HUES48 (cell line): ENCODE measurements around the gene ZNF441.

Experiments
- H3K27ac ChIP-seq: one replicate; pipeline ENCODE4 v1.7.0; 2013; ENCODE audit warnings: low read depth, low read length, inconsistent platforms
- H3K27me3 ChIP-seq: 2 replicates; pipeline ENCODE4 v1.6.1; 2013; ENCODE audit warnings: mild to moderate bottlenecking, low read length; ENCODE audit not compliant: control insufficient read depth, insufficient read depth
- H3K36me3 ChIP-seq: 2 replicates; pipeline ENCODE4 v1.6.1; 2013; ENCODE audit warnings: low read length; ENCODE audit not compliant: control insufficient read depth, insufficient read depth
- H3K4me1 ChIP-seq: 2 replicates; pipeline ENCODE4 v1.6.1; 2013; ENCODE audit warnings: mild to moderate bottlenecking, low read length; ENCODE audit not compliant: control insufficient read depth, insufficient read depth
- H3K4me3 ChIP-seq: 2 replicates; pipeline ENCODE4 v1.5.1; 2013; ENCODE audit warnings: mild to moderate bottlenecking, low read depth, low read length
- H3K9ac ChIP-seq: 2 replicates; pipeline ENCODE4 v1.6.1; 2013; ENCODE audit warnings: mild to moderate bottlenecking, low read depth, low read length, moderate library complexity
- H3K9me3 ChIP-seq: 2 replicates; pipeline ENCODE4 v1.6.1; 2013; ENCODE audit warnings: low read length; ENCODE audit not compliant: control insufficient read depth, insufficient read depth

Gene ZNF441

DNA sequence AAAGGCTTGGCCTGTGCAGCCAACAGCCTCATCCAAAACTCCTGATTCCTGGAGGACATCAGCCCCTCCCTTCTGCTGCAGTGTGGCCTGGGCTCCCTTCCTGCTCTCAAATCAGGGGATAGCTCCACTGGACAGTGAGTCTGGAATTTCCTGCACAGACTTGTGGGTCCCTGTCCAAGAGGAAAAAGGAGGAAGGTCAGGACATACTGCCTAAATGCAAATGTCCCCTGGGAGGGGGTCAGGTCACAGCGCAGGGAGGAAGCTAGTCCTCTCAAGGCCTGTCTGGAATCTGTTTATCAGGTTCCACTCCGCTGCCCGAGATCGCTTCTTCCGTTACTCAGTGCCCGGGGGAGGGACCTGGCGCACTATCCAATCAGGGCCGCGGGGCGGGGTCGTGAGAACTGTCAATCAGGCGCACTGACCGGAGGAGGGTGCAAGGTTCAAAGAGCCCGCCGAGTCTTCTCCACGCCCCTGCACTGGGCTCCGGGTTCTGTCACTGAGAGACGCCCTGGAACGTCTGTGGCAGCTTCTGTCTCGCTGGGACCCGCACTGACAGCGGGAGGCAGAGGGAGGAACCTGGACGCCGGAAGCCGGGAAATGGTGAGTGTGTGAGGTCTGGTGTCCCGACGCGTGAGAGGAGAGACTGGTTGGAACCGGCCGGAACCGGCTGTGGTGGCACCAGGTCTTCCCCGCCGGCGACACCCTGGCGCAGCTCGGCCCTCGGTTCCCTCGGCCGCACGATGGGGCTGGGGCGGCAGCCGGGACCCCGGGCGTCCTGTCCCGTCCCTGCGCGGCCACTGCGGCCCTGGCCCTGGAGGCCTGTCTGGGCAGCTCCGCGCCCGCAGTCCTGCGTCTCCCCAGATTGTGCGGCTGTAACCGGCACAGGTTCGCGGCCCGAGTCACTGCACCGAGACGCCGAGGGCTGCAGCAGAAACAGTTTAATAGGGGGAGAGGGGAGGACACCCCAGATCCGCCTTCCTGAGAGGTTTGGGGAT, at the start of gene ZNF441:
ZNF441 (plus strand) TSS at position 404 of the 995 bp plus-strand sequence; CDS start at position 598, 194 bp downstream.
- Histone ChIP-seq H3K27me3 (peaks cover 21% of the 10 kb centered on the region), H3K9me3 (peaks cover 22% of the 10 kb centered on the region), H3K4me1 (no peaks in the 10 kb centered on the region), H3K9ac (peak within 1 kb of the TSS; percentile 46; the same call in 1 of the 2 replicates), H3K27ac (peak within 1 kb of the TSS; percentile 65), H3K36me3 (no peaks in the 10 kb centered on the region), H3K4me3 (peak within 1 kb of the TSS; percentile 72)

DNA sequence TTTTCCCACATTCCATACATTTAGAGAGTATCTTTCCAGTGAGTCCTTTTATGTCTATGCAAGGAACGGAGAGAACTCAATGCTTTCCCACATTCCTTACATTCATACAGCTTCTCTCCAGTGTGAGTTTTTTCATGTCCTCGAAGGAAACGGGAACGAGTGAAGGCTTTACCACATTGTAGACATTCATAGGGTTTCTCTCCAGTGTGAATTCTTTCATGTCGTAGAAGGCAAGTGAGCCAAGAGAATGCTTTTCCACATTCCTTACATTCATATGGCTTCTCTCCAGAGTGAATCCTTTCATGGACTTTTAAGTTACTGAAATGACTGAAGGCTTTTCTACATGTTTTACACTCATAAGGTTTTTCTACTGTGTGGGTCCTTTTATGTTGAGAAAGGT, 45.1 kb upstream of the ZNF441 start:
- peaks cover 64% of the 10 kb centered on the region for H3K9me3 ChIP-seq
- no peak overlapping the region for H3K27ac ChIP-seq

DNA sequence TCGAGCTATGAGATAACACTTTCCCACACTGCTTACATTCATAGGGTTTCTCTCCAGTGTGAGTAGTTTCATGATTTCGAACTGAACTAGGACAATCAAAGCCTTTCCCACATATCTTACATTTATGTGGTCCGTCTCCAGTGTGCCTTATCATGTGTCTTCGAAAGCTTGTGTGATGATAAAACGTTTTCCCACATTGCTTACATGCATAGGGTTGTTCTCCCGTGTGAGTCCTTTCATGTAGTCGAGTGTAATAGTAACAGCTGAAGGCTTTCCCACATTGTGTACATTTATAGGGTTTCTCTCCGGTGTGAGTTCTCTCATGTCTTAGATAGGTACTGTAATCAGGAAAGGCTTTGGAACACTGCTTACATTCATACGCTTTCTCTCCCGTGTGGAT, 44.4 kb upstream of the ZNF441 start:
- Histone ChIP-seq H3K4me3 (no peak overlapping the region), H3K27me3 (no peaks in the 10 kb centered on the region), H3K4me1 (no peaks in the 10 kb centered on the region), H3K9ac (no peak overlapping the region), H3K27ac (no peak overlapping the region), H3K36me3 (peaks cover 29% of the 10 kb centered on the region), H3K9me3 (peaks cover 58% of the 10 kb centered on the region)

More for the DNA sequence above, 45.1 kb upstream of the ZNF441 start:
- no peak overlapping the region for H3K9ac ChIP-seq
- H3K36me3 ChIP-seq: peaks cover 29% of the 10 kb centered on the region
- no peaks in the 10 kb centered on the region for H3K4me1 ChIP-seq
- no peaks in the 10 kb centered on the region for H3K27me3 ChIP-seq
- no peak overlapping the region for H3K4me3 ChIP-seq

DNA sequence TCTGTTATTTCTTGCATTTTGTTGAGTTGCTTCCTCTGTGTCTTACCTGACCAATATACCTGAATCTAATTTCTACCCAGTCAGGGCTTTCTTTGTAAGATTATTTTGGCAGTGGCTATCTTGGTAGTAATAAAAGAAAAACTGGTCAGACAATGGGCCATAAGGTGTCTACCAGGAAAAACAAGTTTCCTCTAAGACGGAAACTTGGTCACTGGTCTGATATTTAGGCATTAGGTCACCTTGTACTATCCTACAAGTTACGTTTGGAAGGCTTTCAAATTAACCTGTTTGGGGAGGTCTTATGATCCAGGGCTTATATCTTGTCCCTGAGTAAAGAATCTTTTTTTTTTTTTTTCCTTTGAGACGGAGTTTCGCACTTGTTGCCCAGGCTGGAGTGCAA, 37.2 kb upstream of the ZNF441 start:
- H3K27me3 ChIP-seq: no peaks in the 10 kb centered on the region
- peaks cover 12% of the 10 kb centered on the region for H3K9me3 ChIP-seq
- peaks cover 6% of the 10 kb centered on the region; the same call in 1 of the 2 replicates for H3K36me3 ChIP-seq
- no peak overlapping the region for H3K9ac ChIP-seq
- H3K4me1 ChIP-seq: no peaks in the 10 kb centered on the region
- no peak overlapping the region for H3K27ac ChIP-seq
- no peak overlapping the region for H3K4me3 ChIP-seq

DNA sequence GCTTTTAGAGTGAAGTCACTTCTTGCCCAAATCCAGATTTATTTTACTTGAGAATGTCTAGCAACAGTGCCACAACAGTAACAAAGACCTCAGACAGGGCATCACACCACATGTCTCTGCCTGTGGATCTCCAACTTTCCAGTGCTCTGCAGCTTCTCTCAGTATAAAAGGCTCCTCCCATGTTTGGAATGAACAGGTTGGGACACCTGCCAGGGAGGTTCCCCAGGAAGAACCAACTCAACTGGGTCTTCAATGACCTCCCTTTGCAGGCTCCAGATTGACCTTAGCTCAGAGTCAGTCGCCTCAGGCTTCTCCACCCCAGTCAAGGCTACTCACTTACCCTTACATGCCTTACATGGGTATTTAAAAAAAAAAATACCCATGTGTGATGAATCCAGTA, 31.4 kb upstream of the ZNF441 start:
- H3K9ac ChIP-seq: no peak overlapping the region
- H3K4me1 ChIP-seq: peaks cover 10% of the 10 kb centered on the region; the same call in 1 of the 2 replicates
- H3K4me3 ChIP-seq: no peak overlapping the region
- H3K27me3 ChIP-seq: peaks cover 25% of the 10 kb centered on the region
- H3K9me3 ChIP-seq: no peaks in the 10 kb centered on the region
- no peak overlapping the region for H3K27ac ChIP-seq
- no peaks in the 10 kb centered on the region for H3K36me3 ChIP-seq

DNA sequence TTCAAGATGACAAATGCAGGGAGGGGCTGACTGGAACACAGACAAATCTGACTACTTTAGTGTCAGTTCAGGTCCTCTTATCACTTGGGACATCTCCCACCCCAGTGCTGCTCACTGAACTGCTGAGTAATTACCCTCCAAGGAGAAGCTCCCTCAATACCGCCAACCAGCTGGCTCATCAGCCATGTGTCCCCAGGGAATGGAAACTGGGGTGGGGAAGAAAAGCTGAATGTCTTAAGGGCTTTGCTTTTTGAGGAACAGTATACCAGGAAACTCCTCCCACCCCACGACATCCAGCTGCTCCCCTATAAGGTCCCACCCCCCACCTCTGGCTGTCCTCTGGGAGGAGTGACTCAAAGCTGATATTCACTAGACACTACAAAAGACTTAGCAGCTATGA, 30.1 kb upstream of the ZNF441 start:
- H3K4me3 ChIP-seq: no peak overlapping the region
- no peaks in the 10 kb centered on the region for H3K9me3 ChIP-seq
- H3K27ac ChIP-seq: no peak overlapping the region
- H3K9ac ChIP-seq: no peak overlapping the region
- H3K27me3 ChIP-seq: peaks cover 25% of the 10 kb centered on the region
- no peaks in the 10 kb centered on the region for H3K36me3 ChIP-seq
- peaks cover 10% of the 10 kb centered on the region; the same call in 1 of the 2 replicates for H3K4me1 ChIP-seq

DNA sequence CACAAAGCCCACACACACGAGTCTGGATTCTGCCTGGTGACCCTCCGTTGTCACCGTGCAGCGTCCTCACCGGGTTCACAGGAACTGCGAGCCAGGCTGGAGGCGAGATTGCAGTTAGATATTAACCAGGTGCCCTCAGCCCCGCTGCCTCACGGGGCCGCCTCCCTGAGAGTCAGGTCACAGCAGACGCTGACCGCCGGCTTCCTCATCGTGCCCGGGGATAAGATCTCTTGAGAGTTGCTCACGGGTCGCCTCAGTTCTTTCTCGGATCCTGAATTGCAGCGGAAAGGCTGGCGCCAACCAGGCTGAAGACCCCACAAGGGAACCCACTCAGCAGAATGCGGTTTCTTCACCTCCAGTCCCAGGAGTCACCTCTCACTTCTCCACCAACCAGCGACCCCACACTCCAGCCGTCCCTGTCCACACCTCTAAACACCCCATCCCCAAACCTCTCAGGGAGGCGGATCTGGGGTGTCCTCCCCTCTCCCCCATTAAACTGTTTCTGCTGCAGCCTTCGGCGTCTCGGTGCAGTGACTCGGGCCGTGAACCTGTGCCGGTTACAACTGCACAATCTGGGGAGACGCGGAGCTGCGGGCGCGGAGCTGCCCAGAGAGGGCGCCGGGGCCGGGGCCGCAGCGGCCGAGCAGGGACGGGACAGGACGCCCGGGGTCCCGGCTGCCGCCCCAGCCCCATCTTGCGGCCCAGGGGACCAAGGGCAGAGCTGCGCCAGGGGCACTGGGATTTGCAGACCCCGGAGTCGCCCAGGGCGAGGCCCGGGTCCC, 28.6 kb upstream of the ZNF441 start:
- Histone ChIP-seq H3K27me3 (peaks cover 25% of the 10 kb centered on the region), H3K9me3 (no peaks in the 10 kb centered on the region), H3K36me3 (no peaks in the 10 kb centered on the region), H3K4me1 (peaks cover 10% of the 10 kb centered on the region; the same call in 1 of the 2 replicates), H3K9ac (peak overlapping the region; percentile 34; the same call in 1 of the 2 replicates), H3K4me3 (peak overlapping the region; percentile 73), H3K27ac (peak overlapping the region; percentile 62)

DNA sequence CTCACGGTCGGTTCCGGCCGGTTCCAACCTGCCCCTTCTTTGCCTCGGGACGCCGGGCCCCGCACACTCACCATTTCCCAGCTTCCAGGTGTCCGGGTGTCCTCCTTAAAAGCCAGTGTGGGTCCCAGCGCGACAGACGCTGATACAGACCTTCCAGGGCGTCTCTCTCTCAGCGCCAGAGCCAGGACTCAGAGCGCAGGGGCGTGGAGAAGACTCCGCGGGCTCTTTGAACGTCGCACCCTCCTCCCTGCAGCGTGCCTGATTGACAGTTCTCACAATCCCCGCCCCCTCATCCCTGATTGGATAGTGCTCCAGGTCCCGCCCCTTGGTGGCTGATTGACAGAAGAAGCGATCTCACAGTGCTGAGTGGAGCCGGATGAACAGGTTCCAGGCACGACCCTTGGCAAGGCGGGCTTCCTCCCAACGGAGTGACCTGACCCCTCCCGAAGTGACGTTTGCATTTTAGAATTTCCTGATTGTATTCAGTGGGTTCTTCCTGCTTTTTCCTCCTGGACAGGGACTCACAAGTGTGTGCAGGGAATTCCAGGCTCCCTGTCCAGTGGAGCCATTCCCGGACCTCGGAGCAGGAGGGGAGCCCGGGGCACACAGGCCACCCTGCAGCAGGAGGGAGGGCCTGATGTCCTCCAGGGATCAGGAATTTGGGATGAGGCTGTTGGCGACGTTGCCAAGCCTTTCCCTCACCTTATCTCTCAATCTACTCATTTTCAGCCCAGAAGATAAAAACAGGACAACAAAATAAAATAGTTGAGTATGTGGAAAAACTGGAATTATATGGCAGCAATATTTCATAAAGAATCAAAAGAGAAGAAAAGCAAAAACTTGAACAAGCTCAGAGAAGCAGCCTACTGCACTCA, 27.8 kb upstream of the ZNF441 start, which contains the start of gene ZNF823:
ZNF823 (minus strand) TSS at position 201 of the 875 bp plus-strand sequence; CDS start at position 74, 127 bp downstream.
- Histone ChIP-seq H3K27me3 (peaks cover 25% of the 10 kb centered on the region), H3K9ac (peak within 1 kb of the TSS; percentile 46; the same call in 1 of the 2 replicates), H3K36me3 (no peaks in the 10 kb centered on the region), H3K9me3 (no peaks in the 10 kb centered on the region), H3K4me1 (peaks cover 10% of the 10 kb centered on the region; the same call in 1 of the 2 replicates), H3K4me3 (peak within 1 kb of the TSS; percentile 73), H3K27ac (peak within 1 kb of the TSS; percentile 62)

DNA sequence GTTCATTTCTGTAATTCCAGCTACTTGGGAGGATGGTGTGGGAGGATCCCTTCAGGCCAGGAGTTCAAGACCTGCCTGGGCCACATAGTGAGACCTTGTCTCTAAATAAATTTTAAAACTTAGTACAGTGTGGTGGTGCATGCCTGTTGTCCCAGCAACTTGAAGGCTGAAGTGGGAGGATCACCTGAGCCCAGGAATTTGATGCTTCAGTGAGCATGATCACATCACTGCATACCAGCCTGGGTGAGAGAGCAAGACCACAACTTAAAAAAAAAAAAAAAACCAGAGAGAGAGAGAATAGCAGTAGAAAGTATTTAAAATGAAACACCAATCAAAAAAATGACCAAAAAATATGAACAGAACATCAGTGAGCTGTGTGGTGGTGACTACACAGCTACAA, 20.9 kb upstream of the ZNF441 start:
- H3K4me1 ChIP-seq: no peaks in the 10 kb centered on the region
- no peak overlapping the region for H3K4me3 ChIP-seq
- no peak overlapping the region for H3K9ac ChIP-seq
- H3K27ac ChIP-seq: no peak overlapping the region
- peaks cover 27% of the 10 kb centered on the region for H3K9me3 ChIP-seq
- no peaks in the 10 kb centered on the region for H3K27me3 ChIP-seq
- no peaks in the 10 kb centered on the region for H3K36me3 ChIP-seq

DNA sequence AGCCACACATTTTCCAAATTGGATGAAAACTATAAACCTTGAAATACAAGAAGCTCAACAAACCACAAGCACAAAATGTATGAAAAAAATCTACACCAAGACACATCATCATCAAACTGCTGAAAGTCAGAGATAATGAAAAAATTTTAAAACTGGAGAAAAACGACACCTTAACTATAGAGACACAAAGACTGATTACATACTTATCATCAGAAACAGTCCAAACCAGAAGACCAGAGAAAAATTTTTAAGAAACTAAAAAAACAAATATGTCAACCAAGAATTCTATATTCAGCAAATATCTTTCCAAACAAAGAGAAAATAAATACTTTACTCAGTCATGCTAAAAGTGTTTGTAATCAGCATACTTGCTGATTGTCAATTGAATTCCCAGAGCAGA, 19.5 kb upstream of the ZNF441 start:
- Histone ChIP-seq H3K27ac (no peak overlapping the region), H3K9me3 (peaks cover 37% of the 10 kb centered on the region), H3K27me3 (no peaks in the 10 kb centered on the region), H3K4me3 (no peak overlapping the region), H3K9ac (no peak overlapping the region), H3K36me3 (no peaks in the 10 kb centered on the region), H3K4me1 (no peaks in the 10 kb centered on the region)
